IMR-90 (cell line): Measurements from ENCODE around the gene CD300LB. TPM values are rescaled to one million over a fixed set of nuclear protein-coding genes. Genes with fewer than 3 reads are reported as not detected.

Source experiments
- ATAC-seq: fragments of 200-7000 bp; cut with Tn5 transposase; 2 replicates; pipeline ENCODE4 v1.9.1; 2020; ENCODE audit warnings: low read depth, mild to moderate bottlenecking, moderate library complexity
- BruUV-seq: library from RNA; stranded (reverse); fragments of 400-500 nt; replicated peaks from 2 replicates; lab custom pipeline; 2021; lab: Mats Ljungman, UMichigan
- CTCF ChIA-PET: fragments of 300-600 bp; formaldehyde crosslinking; extraction: SDS; loops from one replicate; lab custom pipeline; 2021; ENCODE audit warnings: antibody characterized with exemption; lab: Yijun Ruan, JAX
- POLR2A ChIA-PET: fragments of 300-600 bp; sonication (Branson Sonifier 250); formaldehyde crosslinking; loops from one replicate; lab custom pipeline; 2022; ENCODE audit warnings: antibody characterized with exemption; ENCODE audit not compliant: unreplicated experiment; lab: Charles Lee
- DNase-seq: peaks from one replicate; pipeline ENCODE4 v3.0.0; 2013
- H2AFZ ChIP-seq: replicated peaks from 2 replicates; pipeline ENCODE3; 2013; ENCODE audit warnings: low read length, mild to moderate bottlenecking; ENCODE audit not compliant: poor library complexity
- H2AK5ac ChIP-seq: 2 replicates; pipeline ENCODE4 v1.6.1; 2013; ENCODE audit warnings: low read depth, low read length, inconsistent platforms
- H2AK9ac ChIP-seq: replicated peaks from 2 replicates; pipeline ENCODE3; 2013; ENCODE audit warnings: mild to moderate bottlenecking, low read depth, low read length, moderate library complexity; ENCODE audit not compliant: poor library complexity
- H2BK120ac ChIP-seq: 2 replicates; pipeline ENCODE4 v1.6.1; 2013; ENCODE audit warnings: low read depth, low read length, inconsistent platforms
- H2BK15ac ChIP-seq: 3 replicates; pipeline ENCODE4 v1.6.1; 2013; ENCODE audit warnings: low read depth, low read length, inconsistent platforms
- H2BK20ac ChIP-seq: 2 replicates; pipeline ENCODE4 v1.6.1; 2013; ENCODE audit warnings: low read depth, mild to moderate bottlenecking, inconsistent platforms, low read length, moderate library complexity
- H2BK5ac ChIP-seq: 2 replicates; pipeline ENCODE4 v1.6.1; 2013; ENCODE audit warnings: mild to moderate bottlenecking, low read depth, low read length, inconsistent platforms; ENCODE audit not compliant: poor library complexity, severe bottlenecking
- H3K14ac ChIP-seq: replicated peaks from 2 replicates; pipeline ENCODE4 v1.6.1; 2013; ENCODE audit warnings: low read depth, low read length, inconsistent platforms
- H3K18ac ChIP-seq: 2 replicates; pipeline ENCODE4 v1.6.1; 2013; ENCODE audit warnings: low read depth, low read length, control low read depth
- H3K23ac ChIP-seq: 2 replicates; pipeline ENCODE4 v1.6.1; 2013; ENCODE audit warnings: low read depth, low read length, inconsistent platforms
- H3K27ac ChIP-seq: 2 replicates; pipeline ENCODE4 v1.5.1; 2013; ENCODE audit warnings: mild to moderate bottlenecking, control low read depth, low read length; ENCODE audit not compliant: insufficient read depth
- H3K27me3 ChIP-seq: 2 replicates; pipeline ENCODE4 v1.6.1; 2013; ENCODE audit warnings: low read length; ENCODE audit not compliant: control insufficient read depth, insufficient read depth
- H3K36me3 ChIP-seq: 2 replicates; pipeline ENCODE4 v1.6.1; 2013; ENCODE audit warnings: low read length, mixed read lengths; ENCODE audit not compliant: control insufficient read depth, insufficient read depth
- H3K4ac ChIP-seq: 2 replicates; pipeline ENCODE4 v1.6.1; 2013; ENCODE audit warnings: low read depth, low read length, inconsistent platforms
- H3K4me1 ChIP-seq: 2 replicates; pipeline ENCODE4 v1.6.1; 2013; ENCODE audit warnings: low read length, mixed read lengths; ENCODE audit not compliant: control insufficient read depth, insufficient read depth
- H3K4me2 ChIP-seq: 2 replicates; pipeline ENCODE4 v1.6.1; 2013; ENCODE audit warnings: low read depth, mild to moderate bottlenecking, control low read depth, low read length, moderate library complexity
- H3K4me3 ChIP-seq: 2 replicates; pipeline ENCODE4 v1.5.1; 2013; ENCODE audit warnings: low read depth, mild to moderate bottlenecking, control low read depth, low read length, moderate library complexity; ENCODE audit not compliant: insufficient read depth
- H3K56ac ChIP-seq: 2 replicates; pipeline ENCODE4 v1.6.1; 2013; ENCODE audit warnings: low read length, inconsistent platforms; ENCODE audit not compliant: insufficient read depth; ENCODE audit errors: extremely low read depth
- H3K79me1 ChIP-seq, 2 experiments: 2 replicates each; pipeline ENCODE4 v1.6.1; 2013; ENCODE audit warnings: low read length in 2 of 2, inconsistent platforms in 1 of 2, low read depth in 1 of 2
- H3K9ac ChIP-seq: 2 replicates; pipeline ENCODE4 v1.6.1; 2013; ENCODE audit warnings: low read depth, low read length, control low read depth
- H3K9me1 ChIP-seq: 2 replicates; pipeline ENCODE4 v1.6.1; 2013; ENCODE audit warnings: low read length, inconsistent platforms; ENCODE audit not compliant: insufficient read depth
- H3K9me3 ChIP-seq: 2 replicates; pipeline ENCODE4 v1.6.1; 2013; ENCODE audit warnings: low read length; ENCODE audit not compliant: control insufficient read depth, insufficient read depth
- H4K20me1 ChIP-seq: 2 replicates; pipeline ENCODE4 v1.6.1; 2013; ENCODE audit warnings: low read length, inconsistent platforms; ENCODE audit not compliant: insufficient read depth
- H4K5ac ChIP-seq: 2 replicates; pipeline ENCODE4 v1.6.1; 2013; ENCODE audit warnings: mild to moderate bottlenecking, low read depth, low read length, control low read depth
- H4K8ac ChIP-seq, 2 experiments: 2 replicates each; pipeline ENCODE4 v1.6.1; 2013; ENCODE audit warnings: low read depth in 2 of 2, low read length in 2 of 2, control low read depth in 1 of 2, inconsistent platforms in 1 of 2
- H4K91ac ChIP-seq: 2 replicates; pipeline ENCODE4 v1.6.1; 2013; ENCODE audit warnings: low read depth, low read length, inconsistent platforms; ENCODE audit not compliant: insufficient read depth
- FOS ChIP-seq: fragments of 150-350 bp; IDR thresholded peaks from 2 replicates; pipeline ENCODE4 v1.6.1; 2016; ENCODE audit warnings: low read depth, low read length
- SMC3 ChIP-seq: fragments of 150-350 bp; IDR thresholded peaks from 2 replicates; pipeline ENCODE4 v1.6.1; 2016; ENCODE audit warnings: low read depth, mild to moderate bottlenecking, antibody characterized with exemption, low read length, moderate library complexity
- WGBS, 2 experiments: methylation state at CpG; one replicate each; pipeline versions ENCODE4 v1.1.5 to v1.1.7; 2013; ENCODE audit warnings: missing lambda C conversion rate in 2 of 2; ENCODE audit not compliant: insufficient read length in 1 of 2; ENCODE audit errors: extremely low coverage in 2 of 2; 5-methylcytosine and 5-hydroxymethylcytosine counted together
- dilution Hi-C: fragments of 300-500 bp; cut with HindIII; formaldehyde crosslinking; loops from one replicate; pipeline ENCODE4 v1.14.3; 2018; ENCODE audit warnings: low sequenced_read_pairs; ENCODE audit not compliant: unreplicated experiment
- in situ Hi-C: fragments of 300-500 bp; cut with MboI; formaldehyde crosslinking; loops from 3 replicates; pipeline ENCODE4 v1.14.3; 2019; ENCODE audit warnings: low sequenced_read_pairs, inconsistent platforms, mixed read lengths
- intact Hi-C: fragments of 100-400 bp; cut with micrococcal nuclease; formaldehyde crosslinking; loops from 2 replicates; pipeline ENCODE4 v1.10.0; 2022
- polyA plus RNA-seq, 3 experiments: library from polyadenylated mRNA; depleted of rRNA; stranded (reverse); fragments of >200 nt; gene quantifications; 2 replicates each; pipeline ENCODE4 v1.2.3, GENCODE V29; 2012; ENCODE audit warnings: low replicate concordance in 1 of 3
- total RNA-seq: library from RNA; depleted of rRNA; stranded (reverse); fragments of >200 nt; gene quantifications from 2 replicates; pipeline ENCODE4 v1.2.3, GENCODE V29; 2012

CD300LB gene
- total and polyA plus RNA-seq, 2 of the 4 experiments (the other 2 are of a cell fraction), result not detected

- Histone ChIP-seq H4K91ac (no peak overlapping the region), H4K5ac (no peak overlapping the region), H2BK5ac (no peak overlapping the region), H3K9ac (no peak overlapping the region), H2BK120ac (no peak overlapping the region), H3K4ac (no peak overlapping the region), H2BK20ac (no peak overlapping the region), H3K27me3 (no peaks in the 10 kb centered on the region), H2BK15ac (no peak overlapping the region), H2AFZ (no peak overlapping the region), H3K14ac (no peak overlapping the region), H3K23ac (no peak overlapping the region), H2AK9ac (no peak overlapping the region), H3K9me3 (peaks cover 16% of the 10 kb centered on the region), H3K4me3 (no peak overlapping the region), H3K79me1 (no peaks in the 10 kb centered on the region), H3K56ac (no peak overlapping the region), H2AK5ac (no peak overlapping the region), H3K4me1 (no peaks in the 10 kb centered on the region), H3K36me3 (no peaks in the 10 kb centered on the region), H4K20me1 (no peaks in the 10 kb centered on the region), H3K27ac (no peak overlapping the region), H3K9me1 (no peaks in the 10 kb centered on the region), H3K4me2 (no peak overlapping the region), H3K18ac (no peak overlapping the region), H4K8ac (no peak overlapping the region)
- ChIA-PET CTCF (no interaction called here), POLR2A (no interaction called here)
- TF ChIP-seq FOS (no peak), SMC3 (no peak)
- DNase-seq (no peak), ATAC-seq (no peak)
- in situ Hi-C loops (no loop called here), intact Hi-C loops (no loop called here), dilution Hi-C loops (no loop called here)
- no CpG with 5 or more reads among the region's 6 CpGs for WGBS, 2 experiments
- BruUV-seq, result no TSS peak
Observed at GRCh38 chr17:74554909-74555308, 23.6 kb upstream of the CD300LB start.
